Kidney epithelial cell (primary cell): ENCODE data around the gene HMBS. TPM values are rescaled to one million over a fixed set of nuclear protein-coding genes. Genes with fewer than 3 reads are reported as not detected.

ENCODE experiments used
- DNase-seq: peaks from one replicate; pipeline ENCODE4 v3.0.0-alpha.2; 2010; ENCODE audit warnings: low read depth
- H3K27me3 ChIP-seq: 2 replicates; pipeline ENCODE4 v1.6.0; 2011; ENCODE audit warnings: low read length; ENCODE audit not compliant: control insufficient read depth, insufficient read depth
- H3K36me3 ChIP-seq: 2 replicates; pipeline ENCODE4 v1.5.1; 2011; ENCODE audit warnings: low read length; ENCODE audit not compliant: control insufficient read depth, insufficient read depth
- H3K4me3 ChIP-seq: 2 replicates; pipeline ENCODE4 v1.5.1; 2011; ENCODE audit warnings: low read depth, mild to moderate bottlenecking, control low read depth, low read length
- CTCF ChIP-seq: IDR thresholded peaks from 2 replicates; pipeline ENCODE4 v1.5.1; 2011; ENCODE audit warnings: mild to moderate bottlenecking, moderate library complexity, low read length, control low read depth, inconsistent platforms; ENCODE audit not compliant: insufficient read depth, poor library complexity, severe bottlenecking
- total RNA-seq: library from RNA; depleted of rRNA; stranded (reverse); fragments of >200 nt; gene quantifications from 2 replicates; pipeline ENCODE4 v1.2.3, GENCODE V29; 2015

Gene HMBS
- total RNA-seq, 1 donor from 2014 or later, result 27.7 TPM

DNA sequence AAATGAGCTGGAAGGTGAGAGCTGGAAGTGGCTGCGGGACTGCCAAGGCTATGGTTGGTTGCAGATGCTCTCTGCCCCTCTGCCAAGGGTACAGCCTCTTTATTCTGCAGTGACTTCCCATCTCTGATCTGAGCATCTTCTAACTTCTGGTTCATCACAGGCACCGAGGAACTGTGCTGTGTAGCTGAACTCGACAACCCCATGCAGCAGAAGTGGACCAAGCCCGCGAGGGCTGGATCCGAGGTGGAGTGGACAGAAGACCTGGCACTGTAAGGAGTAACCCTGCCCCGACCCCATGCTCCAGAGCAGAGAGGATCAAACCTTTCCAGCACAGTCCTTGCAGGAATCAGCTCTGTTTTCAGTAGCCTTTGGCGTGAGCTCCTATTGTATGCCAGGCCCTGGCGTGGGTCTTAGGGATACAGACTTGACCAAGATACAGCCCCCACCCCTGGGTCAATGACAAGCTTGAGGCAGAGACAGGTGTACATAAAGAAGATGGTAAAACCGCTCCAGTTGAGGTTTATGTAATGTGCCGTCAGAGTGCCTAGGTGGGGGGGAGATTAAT, 26.8 kb downstream of the HMBS start:
- Histone ChIP-seq H3K36me3 (no peaks in the 10 kb centered on the region), H3K4me3 (no peak overlapping the region), H3K27me3 (no peaks in the 10 kb centered on the region)
- DNase-seq, result no peak
- TF ChIP-seq CTCF, result no peak

DNA sequence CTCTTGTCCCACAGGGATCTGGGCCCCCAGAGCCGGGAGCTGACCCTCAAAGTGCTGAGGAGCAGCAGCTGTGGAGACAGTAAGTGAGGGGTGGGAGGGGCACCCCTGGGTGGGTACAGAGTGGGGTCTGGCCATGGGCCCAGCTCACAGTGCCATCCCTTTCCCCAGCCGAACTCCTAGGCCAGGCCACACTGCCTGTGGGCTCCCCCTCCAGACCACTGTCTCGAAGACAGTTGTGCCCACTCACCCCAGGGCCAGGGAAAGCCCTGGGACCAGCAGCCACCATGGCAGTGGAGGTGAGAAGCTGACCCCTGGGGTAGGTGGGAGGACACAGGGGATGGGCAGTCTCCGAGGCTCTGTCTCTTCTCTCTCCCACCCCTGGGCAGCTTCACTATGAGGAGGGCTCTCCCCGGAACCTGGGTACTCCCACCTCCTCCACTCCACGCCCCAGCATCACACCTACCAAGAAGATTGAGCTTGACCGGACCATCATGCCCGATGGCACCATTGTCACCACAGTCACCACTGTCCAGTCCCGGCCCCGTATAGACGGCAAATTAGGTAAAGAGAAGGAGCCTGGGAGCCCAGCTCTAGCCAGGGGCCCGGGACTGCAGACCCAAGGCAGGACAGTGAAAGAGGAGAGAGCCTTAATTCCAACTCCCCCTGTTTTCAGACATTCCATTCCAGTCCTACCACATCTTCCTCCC, 27.8 kb downstream of the HMBS start:
- H3K36me3 ChIP-seq, result no peaks in the 10 kb centered on the region
- DNase-seq, result no peak
- TF ChIP-seq CTCF, result no peak
- no peaks in the 10 kb centered on the region for H3K27me3 ChIP-seq
- H3K4me3 ChIP-seq, result no peak overlapping the region

GRCh38 chr11:119113716-119114115, 29.0 kb downstream of the HMBS start:
- Histone ChIP-seq H3K27me3 (no peaks in the 10 kb centered on the region), H3K4me3 (no peak overlapping the region), H3K36me3 (no peaks in the 10 kb centered on the region)
- TF ChIP-seq CTCF, result no peak
- DNase-seq, result no peak

GRCh38 chr11:119114351-119114750, 29.7 kb downstream of the HMBS start:
- Histone ChIP-seq H3K27me3 (no peaks in the 10 kb centered on the region), H3K4me3 (no peak overlapping the region), H3K36me3 (no peaks in the 10 kb centered on the region)
- TF ChIP-seq CTCF, result no peak
- no peak for DNase-seq

DNA sequence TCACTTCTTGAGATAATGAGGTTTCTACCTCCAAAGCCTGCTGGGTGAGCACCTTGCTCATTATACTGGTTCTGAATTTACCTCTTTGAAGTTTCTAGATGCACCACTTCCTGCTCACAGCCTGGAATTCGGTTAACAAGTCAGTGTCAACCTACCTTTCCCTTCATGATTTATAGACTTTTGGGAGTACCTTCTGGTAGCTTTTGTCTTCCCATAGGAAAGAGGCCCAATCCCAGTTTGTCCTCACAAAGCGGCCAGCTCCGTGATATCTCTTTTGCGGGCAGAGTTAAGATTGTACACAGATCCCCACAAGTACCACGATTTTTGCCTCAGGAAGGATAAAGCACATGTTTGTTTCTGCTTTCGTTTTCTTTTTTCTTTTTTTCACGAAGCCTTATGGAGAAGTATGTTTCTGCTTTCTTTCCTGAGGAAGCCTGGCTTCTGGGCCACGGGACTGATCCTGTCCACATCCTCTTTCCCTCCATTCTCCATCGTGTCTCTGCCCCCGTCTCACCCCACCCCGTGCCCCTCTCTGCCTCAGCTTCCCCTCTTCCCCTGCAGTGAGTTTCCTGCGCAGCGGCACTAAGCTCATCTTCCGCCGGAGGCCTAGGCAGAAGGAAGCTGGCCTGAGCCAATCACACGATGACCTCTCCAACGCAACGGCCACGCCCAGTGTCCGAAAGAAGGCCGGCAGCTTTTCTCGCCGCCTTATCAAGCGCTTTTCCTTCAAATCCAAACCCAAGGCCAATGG, 31.0 kb downstream of the HMBS start:
- Histone ChIP-seq H3K36me3 (no peaks in the 10 kb centered on the region), H3K4me3 (no peak overlapping the region), H3K27me3 (no peaks in the 10 kb centered on the region)
- DNase-seq, result no peak
- no peak for TF ChIP-seq CTCF
